ENCODE results near the gene PLXNA4.

- TF ChIP-seq CTCF (IDR thresholded peaks at IDR 0.05; ENCODE audit: insufficient read depth, low read length, poor library complexity, severe bottlenecking) (no peak), EZH2phosphoT487 (conservative IDR thresholded peaks at IDR 0.05; ENCODE audit: low read length) (no peak)
Observed at GRCh38 chr7:132429181-132429580, 147.1 kb downstream of the PLXNA4 start.
